GM12891 (cell line): ENCODE data around the gene PLEKHG2.

Experiments used
- DNase-seq: peaks from one replicate; pipeline ENCODE4 v3.0.0; 2011; ENCODE audit warnings: low spot score; ENCODE audit not compliant: insufficient read length
- FAIRE-seq: peaks from 2 replicates; lab custom pipeline; 2011; peaks lifted over from hg19 to GRCh38; lab: Jason Lieb, UNC
- PAX5 ChIP-seq: IDR thresholded peaks from 2 replicates; pipeline ENCODE4 v1.6.1; 2011; ENCODE audit warnings: low read length, moderate library complexity, mild to moderate bottlenecking; ENCODE audit not compliant: insufficient read depth, severe bottlenecking
- POLR2A ChIP-seq: IDR thresholded peaks from 2 replicates; pipeline ENCODE4 v1.6.1; 2011; ENCODE audit warnings: low read depth, low read length, control low read depth
- POLR2AphosphoS5 ChIP-seq: IDR thresholded peaks from 2 replicates; pipeline ENCODE4 v1.6.1; 2011; ENCODE audit warnings: low read depth, low read length, control low read depth
- POU2F2 ChIP-seq: IDR thresholded peaks from 2 replicates; pipeline ENCODE4 v1.6.1; 2011; ENCODE audit warnings: low read depth, mild to moderate bottlenecking, control low read depth, low read length, moderate library complexity
- SPI1 ChIP-seq: IDR thresholded peaks from 2 replicates; pipeline ENCODE4 v1.6.1; 2011; ENCODE audit warnings: low read depth, low read length, control low read depth
- TAF1 ChIP-seq: IDR thresholded peaks from 2 replicates; pipeline ENCODE4 v1.6.1; 2011; ENCODE audit warnings: low read depth, low read length, control low read depth

PLEKHG2 gene

DNA sequence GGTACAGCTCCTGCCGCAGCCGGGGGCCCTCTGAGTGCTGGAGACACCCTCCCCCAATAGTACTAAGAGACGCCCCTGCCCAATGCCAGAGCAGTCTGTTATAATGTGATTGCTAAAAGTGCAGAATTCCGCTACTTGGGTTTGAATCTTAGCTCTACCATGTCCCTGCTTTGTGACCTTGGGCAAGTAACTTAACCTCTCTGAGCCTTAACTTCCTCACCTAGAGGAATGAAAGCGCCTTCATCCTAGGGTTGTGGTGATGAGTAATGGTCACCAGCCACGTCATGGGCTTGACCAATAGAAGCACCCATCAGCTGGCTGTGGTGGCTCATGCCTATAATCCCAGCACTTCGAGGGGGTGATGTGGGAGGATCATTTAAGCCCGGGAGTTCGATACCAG is 6.5 kb downstream of the PLEKHG2 start:
- FAIRE-seq (no peak), DNase-seq (no peak)
- TF ChIP-seq SPI1 (no peak), POU2F2 (no peak), POLR2AphosphoS5 (no peak), TAF1 (no peak), POLR2A (no peak), PAX5 (no peak)

DNA sequence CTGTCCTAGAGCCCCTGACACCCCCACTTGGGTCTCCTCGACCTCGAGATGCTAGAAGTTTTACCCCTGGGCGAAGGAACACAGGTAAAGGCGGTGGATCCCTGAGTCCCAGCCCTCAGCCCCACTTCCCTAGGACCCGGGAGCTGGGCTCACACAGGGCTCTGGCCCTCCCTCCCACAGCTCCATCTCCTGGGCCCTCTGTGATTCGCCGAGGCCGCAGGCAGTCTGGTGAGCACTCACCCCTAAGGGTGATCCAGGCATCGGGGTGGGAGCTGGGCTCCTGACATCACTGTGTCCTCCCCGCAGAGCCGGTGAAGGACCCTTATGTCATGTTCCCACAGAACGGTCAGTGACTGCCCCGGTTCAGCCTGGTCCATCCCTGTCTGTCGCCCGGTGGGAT is 8.3 kb downstream of the PLEKHG2 start:
- DNase-seq (no peak), FAIRE-seq (no peak)
- no peak for TF ChIP-seq TAF1
- no peak for TF ChIP-seq POU2F2
- no peak for TF ChIP-seq PAX5
- TF ChIP-seq SPI1: no peak
- TF ChIP-seq POLR2A: no peak
- no peak for TF ChIP-seq POLR2AphosphoS5

GRCh38 chr19:39422020-39422419 is 9.6 kb downstream of the PLEKHG2 start:
- DNase-seq (no peak), FAIRE-seq (no peak)
- TF ChIP-seq TAF1 (no peak), POLR2A (no peak), POLR2AphosphoS5 (no peak), POU2F2 (no peak), PAX5 (no peak), SPI1 (no peak)

DNA sequence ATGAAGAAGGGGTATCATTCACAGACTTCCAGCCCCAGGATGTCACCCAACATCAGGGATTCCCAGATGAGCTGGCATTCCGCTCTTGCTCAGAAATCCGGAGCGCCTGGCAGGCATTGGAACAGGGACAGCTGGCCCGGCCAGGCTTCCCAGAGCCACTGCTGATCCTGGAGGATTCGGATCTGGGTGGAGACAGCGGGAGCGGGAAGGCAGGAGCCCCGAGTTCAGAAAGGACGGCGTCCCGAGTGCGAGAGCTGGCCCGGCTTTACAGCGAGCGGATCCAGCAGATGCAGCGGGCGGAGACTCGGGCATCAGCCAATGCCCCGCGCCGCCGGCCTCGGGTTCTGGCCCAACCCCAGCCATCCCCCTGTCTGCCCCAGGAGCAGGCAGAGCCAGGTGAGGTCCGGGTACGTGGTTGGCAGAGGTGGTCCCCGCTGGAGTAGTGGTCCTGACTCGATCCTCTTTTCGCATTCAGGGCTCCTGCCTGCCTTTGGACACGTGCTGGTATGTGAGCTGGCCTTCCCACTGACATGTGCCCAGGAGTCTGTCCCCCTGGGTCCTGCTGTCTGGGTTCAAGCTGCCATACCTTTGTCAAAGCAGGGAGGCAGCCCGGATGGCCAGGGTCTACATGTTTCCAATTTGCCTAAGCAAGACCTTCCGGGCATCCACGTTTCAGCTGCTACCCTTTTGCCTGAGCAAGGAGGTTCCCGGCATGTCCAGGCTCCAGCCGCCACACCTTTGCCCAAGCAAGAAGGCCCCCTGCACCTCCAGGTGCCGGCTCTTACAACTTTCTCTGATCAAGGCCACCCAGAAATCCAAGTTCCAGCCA is 11.0 kb downstream of the PLEKHG2 start:
- no peak for FAIRE-seq
- no peak for TF ChIP-seq POLR2A
- no peak for TF ChIP-seq PAX5
- TF ChIP-seq POU2F2: no peak
- no peak for TF ChIP-seq POLR2AphosphoS5
- TF ChIP-seq SPI1: no peak
- TF ChIP-seq TAF1: no peak
- DNase-seq: no peak

DNA sequence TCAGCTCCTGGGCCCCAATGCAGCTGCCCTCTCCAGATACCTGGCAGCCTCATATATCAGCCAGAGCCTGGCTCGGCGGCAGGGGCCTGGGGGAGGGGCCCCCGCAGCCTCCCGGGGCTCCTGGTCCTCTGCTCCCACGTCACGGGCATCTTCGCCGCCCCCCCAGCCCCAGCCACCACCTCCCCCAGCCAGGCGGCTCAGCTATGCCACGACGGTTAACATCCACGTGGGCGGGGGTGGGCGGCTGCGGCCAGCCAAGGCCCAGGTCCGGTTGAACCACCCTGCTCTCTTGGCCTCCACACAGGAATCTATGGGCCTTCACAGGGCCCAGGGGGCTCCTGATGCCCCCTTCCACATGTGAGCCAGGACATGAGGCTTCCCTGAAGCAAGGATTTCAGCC is 12.5 kb downstream of the PLEKHG2 start:
- TF ChIP-seq POLR2A: no peak
- no peak for TF ChIP-seq PAX5
- no peak for TF ChIP-seq TAF1
- no peak for TF ChIP-seq POLR2AphosphoS5
- TF ChIP-seq POU2F2: no peak
- TF ChIP-seq SPI1: no peak
- DNase-seq (no peak), FAIRE-seq (no peak)

DNA sequence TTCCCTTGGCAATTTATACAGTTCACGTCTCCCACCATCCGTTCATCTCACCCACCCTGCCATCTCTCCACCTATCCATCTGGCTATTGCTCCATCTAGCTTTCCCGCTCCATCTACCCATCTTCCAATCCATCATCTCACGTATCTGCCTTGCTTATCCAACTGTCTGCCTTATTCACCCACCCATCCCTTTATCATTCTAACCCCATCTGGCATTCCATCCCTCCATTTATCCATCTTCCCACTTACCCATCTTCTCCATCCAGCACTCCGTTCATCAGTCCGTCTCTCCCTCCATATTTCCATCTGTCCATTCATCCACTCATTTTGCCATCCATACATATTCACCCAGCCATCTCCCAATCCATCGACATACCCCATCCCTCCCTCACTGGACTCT is 13.3 kb downstream of the PLEKHG2 start:
- FAIRE-seq (no peak), DNase-seq (no peak)
- TF ChIP-seq POLR2A (no peak), SPI1 (no peak), POLR2AphosphoS5 (no peak), TAF1 (no peak), PAX5 (no peak), POU2F2 (no peak)

DNA sequence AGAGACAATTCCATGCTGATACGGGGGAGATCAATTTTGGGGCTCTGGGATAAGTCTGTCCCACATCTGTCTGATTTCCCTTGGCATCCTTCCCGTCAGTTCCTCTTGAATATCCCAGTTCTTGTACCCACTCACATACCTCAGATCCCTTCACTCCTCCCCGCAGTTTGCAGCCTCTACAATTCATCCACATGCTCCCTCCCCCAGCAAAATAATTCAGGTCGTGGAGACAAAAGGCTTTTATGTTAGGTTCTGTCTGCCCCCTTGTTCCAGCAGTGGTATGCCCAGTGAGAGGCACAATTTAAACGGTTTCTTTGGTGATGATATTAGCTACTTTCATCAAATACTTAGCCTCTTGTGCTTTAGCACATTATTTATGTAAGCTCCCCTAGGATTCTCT is 13.7 kb downstream of the PLEKHG2 start:
- FAIRE-seq: no peak
- no peak for DNase-seq
- TF ChIP-seq POLR2AphosphoS5: no peak
- TF ChIP-seq PAX5: no peak
- TF ChIP-seq POLR2A: no peak
- TF ChIP-seq TAF1: no peak
- TF ChIP-seq POU2F2: no peak
- no peak for TF ChIP-seq SPI1

GRCh38 chr19:39427707-39428106 is 15.2 kb downstream of the PLEKHG2 start:
- no peak for TF ChIP-seq TAF1
- no peak for TF ChIP-seq POU2F2
- no peak for TF ChIP-seq SPI1
- DNase-seq (no peak), FAIRE-seq (no peak)

- DNase-seq (no peak), FAIRE-seq (no peak)
- TF ChIP-seq PAX5 (no peak), POLR2AphosphoS5 (no peak), SPI1 (no peak), POU2F2 (no peak), TAF1 (no peak), POLR2A (no peak)
Measured at GRCh38 chr19:39428283-39429112, 16.0 kb downstream of the PLEKHG2 start.
